Measurements from ENCODE around the gene BCAS1.

GRCh38 chr20:53959911-53960578 lies 110.3 kb downstream of the BCAS1 start:
- TF ChIP-seq, protein P1, sequence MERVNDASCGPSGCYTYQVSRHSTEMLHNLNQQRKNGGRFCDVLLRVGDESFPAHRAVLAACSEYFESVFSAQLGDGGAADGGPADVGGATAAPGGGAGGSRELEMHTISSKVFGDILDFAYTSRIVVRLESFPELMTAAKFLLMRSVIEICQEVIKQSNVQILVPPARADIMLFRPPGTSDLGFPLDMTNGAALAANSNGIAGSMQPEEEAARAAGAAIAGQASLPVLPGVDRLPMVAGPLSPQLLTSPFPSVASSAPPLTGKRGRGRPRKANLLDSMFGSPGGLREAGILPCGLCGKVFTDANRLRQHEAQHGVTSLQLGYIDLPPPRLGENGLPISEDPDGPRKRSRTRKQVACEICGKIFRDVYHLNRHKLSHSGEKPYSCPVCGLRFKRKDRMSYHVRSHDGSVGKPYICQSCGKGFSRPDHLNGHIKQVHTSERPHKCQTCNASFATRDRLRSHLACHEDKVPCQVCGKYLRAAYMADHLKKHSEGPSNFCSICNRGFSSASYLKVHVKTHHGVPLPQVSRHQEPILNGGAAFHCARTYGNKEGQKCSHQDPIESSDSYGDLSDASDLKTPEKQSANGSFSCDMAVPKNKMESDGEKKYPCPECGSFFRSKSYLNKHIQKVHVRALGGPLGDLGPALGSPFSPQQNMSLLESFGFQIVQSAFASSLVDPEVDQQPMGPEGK (tag by site-specific recombination; IDR thresholded peaks at IDR 0.05) = no peak
- TF ChIP-seq ZNF843 (tag by site-specific recombination; IDR thresholded peaks at IDR 0.05) = no peak
- TF ChIP-seq, protein P2, sequence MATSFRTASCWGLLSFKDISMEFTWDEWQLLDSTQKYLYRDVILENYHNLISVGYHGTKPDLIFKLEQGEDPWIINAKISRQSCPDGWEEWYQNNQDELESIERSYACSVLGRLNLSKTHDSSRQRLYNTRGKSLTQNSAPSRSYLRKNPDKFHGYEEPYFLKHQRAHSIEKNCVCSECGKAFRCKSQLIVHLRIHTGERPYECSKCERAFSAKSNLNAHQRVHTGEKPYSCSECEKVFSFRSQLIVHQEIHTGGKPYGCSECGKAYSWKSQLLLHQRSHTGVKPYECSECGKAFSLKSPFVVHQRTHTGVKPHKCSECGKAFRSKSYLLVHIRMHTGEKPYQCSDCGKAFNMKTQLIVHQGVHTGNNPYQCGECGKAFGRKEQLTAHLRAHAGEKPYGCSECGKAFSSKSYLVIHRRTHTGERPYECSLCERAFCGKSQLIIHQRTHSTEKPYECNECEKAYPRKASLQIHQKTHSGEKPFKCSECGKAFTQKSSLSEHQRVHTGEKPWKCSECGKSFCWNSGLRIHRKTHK (tag by site-specific recombination; IDR thresholded peaks at IDR 0.05) = no peak
- TF ChIP-seq, protein P3, sequence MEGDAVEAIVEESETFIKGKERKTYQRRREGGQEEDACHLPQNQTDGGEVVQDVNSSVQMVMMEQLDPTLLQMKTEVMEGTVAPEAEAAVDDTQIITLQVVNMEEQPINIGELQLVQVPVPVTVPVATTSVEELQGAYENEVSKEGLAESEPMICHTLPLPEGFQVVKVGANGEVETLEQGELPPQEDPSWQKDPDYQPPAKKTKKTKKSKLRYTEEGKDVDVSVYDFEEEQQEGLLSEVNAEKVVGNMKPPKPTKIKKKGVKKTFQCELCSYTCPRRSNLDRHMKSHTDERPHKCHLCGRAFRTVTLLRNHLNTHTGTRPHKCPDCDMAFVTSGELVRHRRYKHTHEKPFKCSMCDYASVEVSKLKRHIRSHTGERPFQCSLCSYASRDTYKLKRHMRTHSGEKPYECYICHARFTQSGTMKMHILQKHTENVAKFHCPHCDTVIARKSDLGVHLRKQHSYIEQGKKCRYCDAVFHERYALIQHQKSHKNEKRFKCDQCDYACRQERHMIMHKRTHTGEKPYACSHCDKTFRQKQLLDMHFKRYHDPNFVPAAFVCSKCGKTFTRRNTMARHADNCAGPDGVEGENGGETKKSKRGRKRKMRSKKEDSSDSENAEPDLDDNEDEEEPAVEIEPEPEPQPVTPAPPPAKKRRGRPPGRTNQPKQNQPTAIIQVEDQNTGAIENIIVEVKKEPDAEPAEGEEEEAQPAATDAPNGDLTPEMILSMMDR (tag by site-specific recombination; IDR thresholded peaks at IDR 0.05) = no peak
- TF ChIP-seq, protein P4, sequence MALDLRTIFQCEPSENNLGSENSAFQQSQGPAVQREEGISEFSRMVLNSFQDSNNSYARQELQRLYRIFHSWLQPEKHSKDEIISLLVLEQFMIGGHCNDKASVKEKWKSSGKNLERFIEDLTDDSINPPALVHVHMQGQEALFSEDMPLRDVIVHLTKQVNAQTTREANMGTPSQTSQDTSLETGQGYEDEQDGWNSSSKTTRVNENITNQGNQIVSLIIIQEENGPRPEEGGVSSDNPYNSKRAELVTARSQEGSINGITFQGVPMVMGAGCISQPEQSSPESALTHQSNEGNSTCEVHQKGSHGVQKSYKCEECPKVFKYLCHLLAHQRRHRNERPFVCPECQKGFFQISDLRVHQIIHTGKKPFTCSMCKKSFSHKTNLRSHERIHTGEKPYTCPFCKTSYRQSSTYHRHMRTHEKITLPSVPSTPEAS (tag by site-specific recombination; IDR thresholded peaks at IDR 0.05) = no peak
- TF ChIP-seq ZBTB11 (tag by site-specific recombination; conservative IDR thresholded peaks at IDR 0.05; ENCODE audit: low read depth) = no peak
- TF ChIP-seq, protein P5, sequence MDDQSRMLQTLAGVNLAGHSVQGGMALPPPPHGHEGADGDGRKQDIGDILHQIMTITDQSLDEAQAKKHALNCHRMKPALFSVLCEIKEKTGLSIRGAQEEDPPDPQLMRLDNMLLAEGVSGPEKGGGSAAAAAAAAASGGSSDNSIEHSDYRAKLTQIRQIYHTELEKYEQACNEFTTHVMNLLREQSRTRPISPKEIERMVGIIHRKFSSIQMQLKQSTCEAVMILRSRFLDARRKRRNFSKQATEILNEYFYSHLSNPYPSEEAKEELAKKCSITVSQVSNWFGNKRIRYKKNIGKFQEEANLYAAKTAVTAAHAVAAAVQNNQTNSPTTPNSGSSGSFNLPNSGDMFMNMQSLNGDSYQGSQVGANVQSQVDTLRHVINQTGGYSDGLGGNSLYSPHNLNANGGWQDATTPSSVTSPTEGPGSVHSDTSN (CRISPR knock-in tag; IDR thresholded peaks at IDR 0.05) = no peak
- TF ChIP-seq, protein P6, sequence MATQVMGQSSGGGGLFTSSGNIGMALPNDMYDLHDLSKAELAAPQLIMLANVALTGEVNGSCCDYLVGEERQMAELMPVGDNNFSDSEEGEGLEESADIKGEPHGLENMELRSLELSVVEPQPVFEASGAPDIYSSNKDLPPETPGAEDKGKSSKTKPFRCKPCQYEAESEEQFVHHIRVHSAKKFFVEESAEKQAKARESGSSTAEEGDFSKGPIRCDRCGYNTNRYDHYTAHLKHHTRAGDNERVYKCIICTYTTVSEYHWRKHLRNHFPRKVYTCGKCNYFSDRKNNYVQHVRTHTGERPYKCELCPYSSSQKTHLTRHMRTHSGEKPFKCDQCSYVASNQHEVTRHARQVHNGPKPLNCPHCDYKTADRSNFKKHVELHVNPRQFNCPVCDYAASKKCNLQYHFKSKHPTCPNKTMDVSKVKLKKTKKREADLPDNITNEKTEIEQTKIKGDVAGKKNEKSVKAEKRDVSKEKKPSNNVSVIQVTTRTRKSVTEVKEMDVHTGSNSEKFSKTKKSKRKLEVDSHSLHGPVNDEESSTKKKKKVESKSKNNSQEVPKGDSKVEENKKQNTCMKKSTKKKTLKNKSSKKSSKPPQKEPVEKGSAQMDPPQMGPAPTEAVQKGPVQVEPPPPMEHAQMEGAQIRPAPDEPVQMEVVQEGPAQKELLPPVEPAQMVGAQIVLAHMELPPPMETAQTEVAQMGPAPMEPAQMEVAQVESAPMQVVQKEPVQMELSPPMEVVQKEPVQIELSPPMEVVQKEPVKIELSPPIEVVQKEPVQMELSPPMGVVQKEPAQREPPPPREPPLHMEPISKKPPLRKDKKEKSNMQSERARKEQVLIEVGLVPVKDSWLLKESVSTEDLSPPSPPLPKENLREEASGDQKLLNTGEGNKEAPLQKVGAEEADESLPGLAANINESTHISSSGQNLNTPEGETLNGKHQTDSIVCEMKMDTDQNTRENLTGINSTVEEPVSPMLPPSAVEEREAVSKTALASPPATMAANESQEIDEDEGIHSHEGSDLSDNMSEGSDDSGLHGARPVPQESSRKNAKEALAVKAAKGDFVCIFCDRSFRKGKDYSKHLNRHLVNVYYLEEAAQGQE (tag by site-specific recombination; IDR thresholded peaks at IDR 0.05) = no peak
- TF ChIP-seq ZNF302 (tag by site-specific recombination; IDR thresholded peaks at IDR 0.05; ENCODE audit: low read depth) = no peak
- TF ChIP-seq ZNF16 (tag by site-specific recombination; IDR thresholded peaks at IDR 0.05; ENCODE audit: low read depth) = no peak
- no peak for TF ChIP-seq ZNF544 (tag by site-specific recombination; IDR thresholded peaks at IDR 0.05)
- TF ChIP-seq, protein P7, sequence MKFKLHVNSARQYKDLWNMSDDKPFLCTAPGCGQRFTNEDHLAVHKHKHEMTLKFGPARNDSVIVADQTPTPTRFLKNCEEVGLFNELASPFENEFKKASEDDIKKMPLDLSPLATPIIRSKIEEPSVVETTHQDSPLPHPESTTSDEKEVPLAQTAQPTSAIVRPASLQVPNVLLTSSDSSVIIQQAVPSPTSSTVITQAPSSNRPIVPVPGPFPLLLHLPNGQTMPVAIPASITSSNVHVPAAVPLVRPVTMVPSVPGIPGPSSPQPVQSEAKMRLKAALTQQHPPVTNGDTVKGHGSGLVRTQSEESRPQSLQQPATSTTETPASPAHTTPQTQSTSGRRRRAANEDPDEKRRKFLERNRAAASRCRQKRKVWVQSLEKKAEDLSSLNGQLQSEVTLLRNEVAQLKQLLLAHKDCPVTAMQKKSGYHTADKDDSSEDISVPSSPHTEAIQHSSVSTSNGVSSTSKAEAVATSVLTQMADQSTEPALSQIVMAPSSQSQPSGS (tag by site-specific recombination; IDR thresholded peaks at IDR 0.05; ENCODE audit: low read depth) = no peak
- no peak for TF ChIP-seq ZNF274 (IDR thresholded peaks at IDR 0.05; ENCODE audit: low read length)
- TF ChIP-seq ZNF274 (tag by site-specific recombination; IDR thresholded peaks at IDR 0.05; ENCODE audit: borderline replicate concordance) = no peak
- no peak for TF ChIP-seq YY1 (tag by site-specific recombination; IDR thresholded peaks at IDR 0.05)

Measured in HEK293 (cell line).